ENCODE results near the gene PDZRN4. TPM values are rescaled to one million over a fixed set of nuclear protein-coding genes. Genes with fewer than 3 reads are reported as not detected.

The PDZRN4 gene
- total and polyA plus RNA-seq, 12 donors = 0.28 to 2.3 (median 1.0) TPM

- no peak overlapping the region for H3K4me3 ChIP-seq
- TF ChIP-seq, protein P1, sequence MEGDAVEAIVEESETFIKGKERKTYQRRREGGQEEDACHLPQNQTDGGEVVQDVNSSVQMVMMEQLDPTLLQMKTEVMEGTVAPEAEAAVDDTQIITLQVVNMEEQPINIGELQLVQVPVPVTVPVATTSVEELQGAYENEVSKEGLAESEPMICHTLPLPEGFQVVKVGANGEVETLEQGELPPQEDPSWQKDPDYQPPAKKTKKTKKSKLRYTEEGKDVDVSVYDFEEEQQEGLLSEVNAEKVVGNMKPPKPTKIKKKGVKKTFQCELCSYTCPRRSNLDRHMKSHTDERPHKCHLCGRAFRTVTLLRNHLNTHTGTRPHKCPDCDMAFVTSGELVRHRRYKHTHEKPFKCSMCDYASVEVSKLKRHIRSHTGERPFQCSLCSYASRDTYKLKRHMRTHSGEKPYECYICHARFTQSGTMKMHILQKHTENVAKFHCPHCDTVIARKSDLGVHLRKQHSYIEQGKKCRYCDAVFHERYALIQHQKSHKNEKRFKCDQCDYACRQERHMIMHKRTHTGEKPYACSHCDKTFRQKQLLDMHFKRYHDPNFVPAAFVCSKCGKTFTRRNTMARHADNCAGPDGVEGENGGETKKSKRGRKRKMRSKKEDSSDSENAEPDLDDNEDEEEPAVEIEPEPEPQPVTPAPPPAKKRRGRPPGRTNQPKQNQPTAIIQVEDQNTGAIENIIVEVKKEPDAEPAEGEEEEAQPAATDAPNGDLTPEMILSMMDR (IDR thresholded peaks at IDR 0.05) = no peak
- no peak for TF ChIP-seq POLR2A (IDR thresholded peaks at IDR 0.05)
- DNase-seq = no peak
- H3K4me1 ChIP-seq (replicated peaks in 1 of 2) = no peaks in the 10 kb centered on the region
- no peaks in the 10 kb centered on the region for H3K36me3 ChIP-seq (replicated peaks in 1 of 2)
- 90 to 93% (median 90%) methylated on average over 6 of the region's 6 CpGs for WGBS, 4 donors
- intact Hi-C loops (cut with DNase I) = no loop called here
- H3K27me3 ChIP-seq = no peaks in the 10 kb centered on the region
- no peaks in the 10 kb centered on the region for H3K9me3 ChIP-seq (replicated peaks in 1 of 3)
- H3K27ac ChIP-seq = no peak overlapping the region
These were observed 214.7 kb downstream of the PDZRN4 start for GRCh38 chr12:41402801-41403200.

- Histone ChIP-seq H3K27me3 (no peaks in the 10 kb centered on the region), H3K36me3 (replicated peaks in 1 of 2) (no peaks in the 10 kb centered on the region), H3K4me1 (replicated peaks in 1 of 2) (no peaks in the 10 kb centered on the region), H3K4me3 (no peak overlapping the region), H3K9me3 (replicated peaks in 1 of 3) (no peaks in the 10 kb centered on the region), H3K27ac (no peak overlapping the region)
- DNase-seq = no peak
- WGBS, 4 donors = 71 to 83% (median 72%) methylated on average over 3 of the region's 3 CpGs
- no peak for TF ChIP-seq POLR2A (IDR thresholded peaks at IDR 0.05)
- TF ChIP-seq, protein P1 (IDR thresholded peaks at IDR 0.05) = no peak
- intact Hi-C loops (cut with DNase I) = no loop called here
These were observed 219.2 kb downstream of the PDZRN4 start for GRCh38 chr12:41407232-41407799.

DNA sequence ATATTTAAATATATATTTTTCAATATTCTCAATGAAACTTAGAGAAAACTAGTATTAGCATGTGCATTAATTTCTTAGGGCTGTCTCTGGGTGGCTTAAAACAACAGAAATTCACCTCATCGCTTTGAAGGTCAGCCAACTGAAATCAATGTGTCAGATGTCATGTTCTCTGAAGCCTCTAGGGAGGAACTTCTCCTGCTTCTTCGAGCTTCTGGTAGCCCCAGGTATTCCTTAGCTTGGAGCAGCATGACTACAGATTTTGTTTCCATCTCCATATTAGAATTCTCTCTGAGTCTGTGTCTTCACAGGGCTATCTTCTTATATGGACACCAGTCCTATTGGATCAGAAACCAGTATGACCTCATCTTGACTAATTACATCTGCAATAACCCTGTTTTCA, 221.5 kb downstream of the PDZRN4 start:
- H3K27me3 ChIP-seq = no peaks in the 10 kb centered on the region
- TF ChIP-seq, protein P1 (IDR thresholded peaks at IDR 0.05) = no peak
- no peak for TF ChIP-seq POLR2A (IDR thresholded peaks at IDR 0.05)
- H3K27ac ChIP-seq = no peak overlapping the region
- intact Hi-C loops (cut with DNase I) = no loop called here
- H3K36me3 ChIP-seq (replicated peaks in 1 of 2) = no peaks in the 10 kb centered on the region
- peaks cover 0 to 5% (median 0%) of the 10 kb centered on the region in 3 donors for H3K9me3 ChIP-seq (replicated peaks in 1 of 3)
- no peak overlapping the region for H3K4me3 ChIP-seq
- WGBS, 4 donors = 49 to 54% (median 50%) methylated on average over 2 of the region's 2 CpGs
- DNase-seq = no peak
- H3K4me1 ChIP-seq (replicated peaks in 1 of 2) = no peaks in the 10 kb centered on the region

DNA sequence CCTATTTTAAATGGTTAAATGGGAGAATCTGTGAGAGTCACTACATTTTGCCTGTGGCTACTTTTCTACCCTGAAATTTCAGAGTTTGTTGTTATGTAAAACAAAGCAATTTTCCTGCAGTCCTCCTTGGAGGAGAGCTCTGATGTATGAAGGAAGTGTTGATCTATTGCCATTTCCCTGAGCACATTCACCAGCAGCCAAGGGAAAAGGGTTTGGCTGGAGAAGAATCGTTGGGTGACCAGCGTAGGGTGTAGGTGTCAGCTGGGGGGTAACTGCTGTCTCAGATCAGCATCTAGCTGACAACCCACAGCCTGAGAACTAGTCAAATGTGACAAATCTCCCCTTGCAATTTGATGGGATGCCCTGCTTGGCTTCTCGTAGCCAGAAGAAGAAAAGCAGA, 230.5 kb downstream of the PDZRN4 start:
- H3K27me3 ChIP-seq = no peaks in the 10 kb centered on the region
- H3K36me3 ChIP-seq (replicated peaks in 1 of 2) = no peaks in the 10 kb centered on the region
- TF ChIP-seq, protein P1 (IDR thresholded peaks at IDR 0.05) = no peak
- no peak for TF ChIP-seq POLR2A (IDR thresholded peaks at IDR 0.05)
- H3K4me1 ChIP-seq (replicated peaks in 1 of 2) = no peaks in the 10 kb centered on the region
- WGBS, 4 donors = 36 to 58% (median 51%) methylated on average over 3 of the region's 3 CpGs
- DNase-seq = no peak
- intact Hi-C loops (cut with DNase I) = no loop called here
- no peak overlapping the region for H3K4me3 ChIP-seq
- H3K27ac ChIP-seq = no peak overlapping the region
- H3K9me3 ChIP-seq (replicated peaks in 1 of 3) = peaks cover 0 to 5% (median 0%) of the 10 kb centered on the region in 3 donors

All from adrenal gland (tissue), 12 donors.